GM18858 (cell line): ENCODE measurements around the gene GBP5.
"Not testable (repeated sequence)": the region's sequence is repeated elsewhere in the genome, so short reads cannot be mapped to it uniquely, and the experiment has no call there.

Source experiments
- ATAC-seq: cut with Tn5 transposase; IDR thresholded peaks from one replicate; pipeline ENCODE4 v1.9.1; 2021; ENCODE audit not compliant: unreplicated experiment

Gene GBP5

GRCh38 chr1:89284078-89284763 lies 11.6 kb upstream of the GBP5 start:
- not testable (repeated sequence) for ATAC-seq

- no peak for ATAC-seq
Measured at GRCh38 chr1:89280766-89281165, 8.1 kb upstream of the GBP5 start.

GRCh38 chr1:89279011-89279466 lies 6.4 kb upstream of the GBP5 start:
- ATAC-seq, result no peak

- no peak for ATAC-seq
Measured at GRCh38 chr1:89277725-89278124, 5.1 kb upstream of the GBP5 start.

- ATAC-seq, result no peak
Measured at GRCh38 chr1:89276690-89277089, 4.0 kb upstream of the GBP5 start.

GRCh38 chr1:89274411-89274857 lies 1.8 kb upstream of the GBP5 start:
- ATAC-seq, result no peak

GRCh38 chr1:89273324-89273778 lies 691 bp upstream of the GBP5 start:
- ATAC-seq, result no peak

GRCh38 chr1:89271341-89272015 lies 1.2 kb downstream of the GBP5 start:
- no peak for ATAC-seq

GRCh38 chr1:89270423-89270822 lies 2.2 kb downstream of the GBP5 start:
- no peak for ATAC-seq

- ATAC-seq, result no peak
Measured at GRCh38 chr1:89269277-89269676, 3.4 kb downstream of the GBP5 start.

- no peak for ATAC-seq
Measured at GRCh38 chr1:89262643-89263042, 10.0 kb downstream of the GBP5 start.

- no peak for ATAC-seq
Measured at GRCh38 chr1:89261926-89262515, 10.6 kb downstream of the GBP5 start.

- ATAC-seq, result no peak
Measured at GRCh38 chr1:89260566-89261255, 11.9 kb downstream of the GBP5 start.

GRCh38 chr1:89260042-89260441 lies 12.6 kb downstream of the GBP5 start:
- ATAC-seq, result no peak

- no peak for ATAC-seq
Measured at GRCh38 chr1:89259283-89259971, 13.2 kb downstream of the GBP5 start.

- ATAC-seq, result no peak
Measured at GRCh38 chr1:89257041-89257440, 15.6 kb downstream of the GBP5 start.

GRCh38 chr1:89255581-89255980 lies 17.1 kb downstream of the GBP5 start:
- not testable (repeated sequence) for ATAC-seq

- ATAC-seq, result no peak
Measured at GRCh38 chr1:89254658-89255287, 17.9 kb downstream of the GBP5 start.

GRCh38 chr1:89243046-89243445 lies 29.6 kb downstream of the GBP5 start:
- no peak for ATAC-seq
